ENCODE measurements around the gene MYL10.

- no peak for TF ChIP-seq EZH2phosphoT487 (IDR thresholded peaks at IDR 0.05; ENCODE audit: borderline replicate concordance, low read length)
- TF ChIP-seq CTCF (IDR thresholded peaks at IDR 0.05; ENCODE audit: low read depth, low read length, poor library complexity, severe bottlenecking) = no peak
Measured at GRCh38 chr7:101608772-101609713, 20.1 kb downstream of the MYL10 start.
